OCI-LY7 (cell line): ENCODE results near the gene VAV1.

Source experiments
- EZH2phosphoT487 ChIP-seq: fragments of 200-600 bp; sonication (generic); IDR thresholded peaks from 2 replicates; pipeline ENCODE4 v1.6.1; 2018; ENCODE audit warnings: low read depth, borderline replicate concordance, mild to moderate bottlenecking, mixed run types, antibody characterized with exemption, low read length, moderate library complexity, mixed read lengths
- TF ChIP-seq, protein P1 (sequence below): fragments of 200-600 bp; sonication (generic); conservative IDR thresholded peaks from 2 replicates; pipeline ENCODE4 v1.5.1; 2014; ENCODE audit warnings: mild to moderate bottlenecking, antibody characterized with exemption, low read length, moderate library complexity, mixed read lengths

DNA sequence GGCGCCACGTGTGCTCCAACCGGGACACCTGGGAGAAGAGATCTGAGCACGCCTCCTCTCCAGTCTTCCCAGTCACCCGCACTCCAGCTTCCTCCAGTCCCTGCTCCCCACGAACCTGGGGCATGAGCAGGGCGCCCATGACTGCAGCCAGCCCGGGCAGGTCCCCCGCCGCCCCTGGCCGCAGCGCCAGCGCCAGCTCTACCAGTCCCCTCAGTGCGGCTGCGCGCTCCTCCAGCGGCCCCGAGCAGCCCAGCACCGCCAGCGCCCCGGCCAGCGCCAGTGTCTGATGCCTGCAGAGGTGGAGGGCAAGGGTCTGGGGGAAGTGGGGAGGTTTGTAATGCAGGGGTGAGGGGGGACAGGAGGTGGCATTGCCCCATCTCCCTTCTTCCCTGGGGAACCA is 18.4 kb upstream of the VAV1 start:
- no peak for TF ChIP-seq EZH2phosphoT487
- TF ChIP-seq, protein P1, sequence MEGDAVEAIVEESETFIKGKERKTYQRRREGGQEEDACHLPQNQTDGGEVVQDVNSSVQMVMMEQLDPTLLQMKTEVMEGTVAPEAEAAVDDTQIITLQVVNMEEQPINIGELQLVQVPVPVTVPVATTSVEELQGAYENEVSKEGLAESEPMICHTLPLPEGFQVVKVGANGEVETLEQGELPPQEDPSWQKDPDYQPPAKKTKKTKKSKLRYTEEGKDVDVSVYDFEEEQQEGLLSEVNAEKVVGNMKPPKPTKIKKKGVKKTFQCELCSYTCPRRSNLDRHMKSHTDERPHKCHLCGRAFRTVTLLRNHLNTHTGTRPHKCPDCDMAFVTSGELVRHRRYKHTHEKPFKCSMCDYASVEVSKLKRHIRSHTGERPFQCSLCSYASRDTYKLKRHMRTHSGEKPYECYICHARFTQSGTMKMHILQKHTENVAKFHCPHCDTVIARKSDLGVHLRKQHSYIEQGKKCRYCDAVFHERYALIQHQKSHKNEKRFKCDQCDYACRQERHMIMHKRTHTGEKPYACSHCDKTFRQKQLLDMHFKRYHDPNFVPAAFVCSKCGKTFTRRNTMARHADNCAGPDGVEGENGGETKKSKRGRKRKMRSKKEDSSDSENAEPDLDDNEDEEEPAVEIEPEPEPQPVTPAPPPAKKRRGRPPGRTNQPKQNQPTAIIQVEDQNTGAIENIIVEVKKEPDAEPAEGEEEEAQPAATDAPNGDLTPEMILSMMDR: no peak
